ENCODE results near the gene WDR82.

The WDR82 gene

GRCh38 chr3:52230461-52230860 lies 48.0 kb downstream of the WDR82 start:
- FAIRE-seq = no peak
- DNase-seq (ENCODE audit: insufficient read length, low spot score) = no peak
- TF ChIP-seq CTCF (IDR thresholded peaks at IDR 0.05; ENCODE audit: insufficient read depth, missing control alignments) = no peak

- FAIRE-seq (no peak), DNase-seq (ENCODE audit: insufficient read length, low spot score) (no peak)
- TF ChIP-seq CTCF (IDR thresholded peaks at IDR 0.05; ENCODE audit: insufficient read depth, missing control alignments) = no peak
Observed at GRCh38 chr3:52229656-52230055, 48.8 kb downstream of the WDR82 start.

- no peak for TF ChIP-seq CTCF (IDR thresholded peaks at IDR 0.05; ENCODE audit: insufficient read depth, missing control alignments)
- FAIRE-seq (no peak), DNase-seq (ENCODE audit: insufficient read length, low spot score) (no peak)
Observed at GRCh38 chr3:52228751-52229291, 49.6 kb downstream of the WDR82 start.

- TF ChIP-seq CTCF (IDR thresholded peaks at IDR 0.05; ENCODE audit: insufficient read depth, missing control alignments) = no peak
- no peak for DNase-seq (ENCODE audit: insufficient read length, low spot score)
- no peak for FAIRE-seq
Observed at GRCh38 chr3:52228266-52228665, 50.2 kb downstream of the WDR82 start.

GRCh38 chr3:52227766-52228165 lies 50.7 kb downstream of the WDR82 start:
- no peak for DNase-seq (ENCODE audit: insufficient read length, low spot score)

GRCh38 chr3:52227117-52227516 lies 51.3 kb downstream of the WDR82 start:
- no peak for FAIRE-seq
- no peak for TF ChIP-seq CTCF (IDR thresholded peaks at IDR 0.05; ENCODE audit: insufficient read depth, missing control alignments)
- no peak for DNase-seq (ENCODE audit: insufficient read length, low spot score)

More at GRCh38 chr3:52227766-52228165, 50.7 kb downstream of the WDR82 start:
- TF ChIP-seq CTCF (IDR thresholded peaks at IDR 0.05; ENCODE audit: insufficient read depth, missing control alignments) = no peak
- no peak for FAIRE-seq

- DNase-seq (ENCODE audit: insufficient read length, low spot score) (no peak), FAIRE-seq (no peak)
- no peak for TF ChIP-seq CTCF (IDR thresholded peaks at IDR 0.05; ENCODE audit: insufficient read depth, missing control alignments)
Observed at GRCh38 chr3:52226229-52226817, 52.1 kb downstream of the WDR82 start.

All from D721Med (cell line).